HG03103 (cell line): Measurements from ENCODE around the gene PTPN3.
A peak's percentile ranks its signal among the peaks of the same experiment; 100 is the strongest.
"Not testable (repeated sequence)": the region's sequence is repeated elsewhere in the genome, so short reads cannot be mapped to it uniquely, and the experiment has no call there.

Source experiments
- ATAC-seq: cut with Tn5 transposase; IDR thresholded peaks from one replicate; pipeline ENCODE4 v1.9.1; 2021; ENCODE audit warnings: low read depth; ENCODE audit not compliant: unreplicated experiment

PTPN3 gene

DNA sequence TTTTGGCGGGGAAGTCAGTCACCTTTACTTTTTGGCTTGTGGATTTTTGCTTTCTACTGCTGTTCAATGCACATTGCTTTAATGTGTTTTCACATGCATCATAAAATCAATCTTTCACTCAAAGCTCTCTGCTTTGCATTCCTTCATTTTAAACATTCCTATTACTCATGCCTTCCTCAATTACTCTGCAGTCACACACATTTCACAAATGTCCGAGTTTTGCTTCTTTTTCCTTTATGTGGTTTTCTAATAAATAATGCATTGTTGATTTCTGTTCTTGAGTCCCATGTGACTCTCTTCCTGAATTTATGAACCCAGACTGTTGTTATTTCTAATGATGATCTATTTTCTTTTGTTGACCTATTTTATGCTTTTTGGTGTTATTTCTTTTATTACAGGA lies 95.0 kb downstream of the PTPN3 start:
- ATAC-seq: no peak

DNA sequence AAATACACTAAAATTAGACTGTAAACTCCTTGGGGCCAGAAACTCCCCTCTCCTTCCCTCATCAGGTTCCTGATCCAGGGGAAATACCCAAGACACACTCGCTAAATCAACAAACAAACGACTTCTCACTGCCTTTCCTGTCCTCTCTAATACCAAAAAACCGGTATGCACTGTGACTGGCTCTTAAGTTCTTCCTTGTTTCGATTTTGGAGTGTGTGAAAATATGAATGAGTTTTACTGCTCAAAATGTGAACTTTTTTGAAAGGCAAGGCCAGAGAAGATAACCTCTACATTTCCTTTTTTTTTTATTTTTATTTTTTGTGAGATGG lies 96.2 kb downstream of the PTPN3 start:
- no peak for ATAC-seq

DNA sequence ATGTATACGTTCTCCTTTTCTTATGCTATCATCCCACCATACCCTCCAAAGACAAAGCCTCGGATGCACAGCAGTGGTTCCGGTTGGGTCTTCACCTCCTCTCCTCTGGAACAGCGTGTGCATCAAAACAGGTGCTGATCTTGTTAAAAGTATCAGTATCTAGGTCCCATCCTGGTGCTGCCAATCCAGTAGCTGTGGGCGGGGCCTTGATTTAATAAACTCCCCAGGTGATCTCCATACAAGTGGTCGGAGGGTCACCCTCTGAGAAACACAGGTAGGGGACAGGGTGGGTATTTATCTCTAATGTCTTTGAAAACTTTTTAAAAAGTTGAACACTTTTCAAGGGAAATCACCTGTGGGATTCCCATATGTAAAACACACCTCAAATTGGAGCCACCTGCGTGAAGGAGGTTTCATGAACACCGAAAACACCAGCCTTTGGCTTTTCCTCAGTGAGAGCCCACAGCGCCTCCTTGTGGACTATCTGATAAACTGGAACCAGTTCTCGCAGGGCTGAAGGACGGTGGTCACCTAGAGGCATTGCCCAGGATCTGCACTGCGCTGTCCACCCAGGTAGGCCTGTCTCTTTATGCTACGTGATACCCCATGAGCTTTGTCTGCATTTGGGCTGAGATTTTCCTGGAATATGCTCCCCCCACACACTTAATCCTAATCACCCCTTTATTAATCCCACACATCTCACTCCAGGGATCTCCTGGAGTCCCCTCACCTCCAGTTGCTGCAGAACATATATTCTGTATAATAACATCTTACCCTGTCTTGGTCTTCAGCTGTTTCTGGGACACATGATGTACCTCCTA lies 96.7 kb downstream of the PTPN3 start:
- ATAC-seq: no peak

DNA sequence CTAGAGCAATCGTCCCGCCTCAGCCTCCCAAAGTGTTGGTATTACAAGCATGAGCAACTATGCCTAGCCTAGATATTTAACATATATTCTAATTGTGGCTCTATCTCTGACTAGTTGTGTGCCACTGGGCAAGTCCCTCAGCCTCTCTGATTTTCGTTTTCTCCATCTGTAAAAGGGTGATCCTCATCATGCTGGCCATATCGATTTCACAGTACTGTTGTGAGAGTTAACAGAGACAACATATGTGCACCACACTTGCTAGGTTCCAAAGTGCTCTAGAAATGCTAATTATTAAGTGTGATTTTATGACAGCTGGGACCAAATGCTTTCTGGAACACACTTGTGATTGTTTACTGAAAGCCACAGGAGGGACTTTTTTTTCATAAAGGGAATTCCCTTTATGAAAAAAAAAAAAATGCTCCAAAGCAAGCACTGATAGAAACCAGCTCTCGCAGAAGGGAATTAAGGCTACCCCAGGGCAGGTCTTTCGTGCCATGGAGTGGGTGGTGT lies 98.8 kb downstream of the PTPN3 start:
- peak; percentile 40 for ATAC-seq

DNA sequence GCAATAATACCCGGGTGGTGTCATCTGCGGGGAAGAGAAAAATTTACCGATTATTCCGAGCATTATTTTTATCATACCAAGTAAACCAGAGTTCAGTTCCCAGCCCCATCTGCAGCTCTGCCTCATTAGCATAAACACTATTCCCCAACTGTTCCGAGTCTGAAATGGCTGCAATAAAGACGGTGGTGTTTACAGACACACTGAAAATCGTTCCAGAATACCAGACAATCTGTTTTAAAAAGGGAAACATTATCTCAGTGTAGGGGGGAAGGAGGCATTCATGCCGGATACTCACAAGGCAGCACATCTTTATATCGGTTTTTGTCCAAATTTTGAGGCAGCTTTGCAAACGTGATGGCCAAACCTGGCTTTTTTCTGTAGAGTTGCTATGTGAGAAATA lies 106.9 kb downstream of the PTPN3 start:
- no peak for ATAC-seq

DNA sequence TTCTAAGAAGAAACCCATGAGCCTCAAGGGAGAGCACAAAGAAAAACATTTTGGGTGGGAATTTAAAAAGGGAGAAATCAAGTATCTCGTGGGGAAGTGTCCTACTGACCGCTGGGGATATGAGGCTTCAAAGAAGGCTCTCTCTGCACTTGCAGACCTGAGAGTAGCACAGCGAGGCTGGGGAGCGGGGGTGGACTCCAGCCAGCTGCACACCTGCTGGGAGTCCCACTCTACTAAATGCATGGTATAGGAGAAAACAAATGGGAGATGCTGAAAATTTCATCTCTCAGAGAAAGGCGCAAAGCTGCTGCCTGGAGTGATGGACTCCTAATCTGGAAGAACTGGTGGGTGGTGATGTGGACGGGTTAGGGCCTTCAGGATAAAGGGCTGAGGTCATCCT lies 110.3 kb downstream of the PTPN3 start:
- ATAC-seq: no peak

DNA sequence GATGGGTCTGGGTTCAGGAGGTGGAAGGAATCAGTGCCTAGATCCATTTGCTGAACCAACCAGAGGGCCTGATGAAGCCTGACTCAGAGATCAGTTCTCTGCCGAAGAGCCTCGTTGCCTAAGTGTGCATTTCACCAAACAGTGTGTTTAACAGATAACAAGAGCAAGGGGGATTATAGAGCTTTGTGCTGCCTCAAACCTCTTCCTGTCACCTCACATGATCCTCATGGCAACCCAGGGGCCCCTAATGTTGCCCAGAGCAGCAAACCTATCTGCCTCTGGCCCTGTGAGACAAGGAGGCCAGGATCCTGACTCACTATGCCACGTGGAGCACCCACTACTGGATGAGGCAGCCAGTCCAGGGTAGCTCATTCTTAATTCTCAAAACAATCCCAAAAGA lies 110.9 kb downstream of the PTPN3 start:
- no peak for ATAC-seq

DNA sequence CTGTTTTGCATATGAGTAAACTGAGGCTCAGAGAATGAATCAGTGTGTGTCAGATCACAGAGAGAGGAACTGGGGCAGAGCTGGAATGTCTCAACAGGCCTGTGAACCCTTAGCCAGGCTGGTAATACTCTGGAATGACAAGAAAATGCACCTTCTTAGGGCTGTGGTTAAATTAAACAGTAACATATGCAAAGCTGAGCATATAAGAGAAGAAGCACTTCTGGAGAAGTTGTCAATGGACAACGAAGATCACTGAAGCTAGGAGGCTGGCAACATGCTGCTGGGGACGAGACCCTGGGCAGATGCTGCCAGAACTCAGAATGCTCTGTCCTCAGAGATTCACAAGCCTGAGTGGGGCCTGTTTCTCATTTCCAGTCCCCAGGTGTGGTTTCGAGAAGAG lies 112.6 kb downstream of the PTPN3 start:
- ATAC-seq: no peak

DNA sequence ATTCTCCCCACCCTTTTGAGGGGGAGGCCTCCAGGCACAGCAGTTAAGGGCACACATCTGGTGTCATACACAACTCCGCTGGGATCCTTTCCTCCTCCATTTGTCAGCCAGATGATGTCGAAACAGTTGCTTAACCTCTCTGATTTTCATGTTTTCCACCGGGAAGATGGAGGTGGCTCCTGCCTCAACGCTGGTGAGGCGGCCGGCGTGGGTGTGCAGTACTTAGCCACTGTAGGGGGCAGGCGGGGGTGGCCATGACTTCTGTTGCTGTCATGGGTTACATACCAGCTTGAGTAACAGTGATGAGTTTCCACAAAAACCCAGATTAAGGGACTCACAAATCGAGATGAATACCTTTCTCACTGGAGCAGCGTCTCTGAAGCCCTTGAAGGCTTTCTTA lies 114.2 kb downstream of the PTPN3 start:
- ATAC-seq: no peak

DNA sequence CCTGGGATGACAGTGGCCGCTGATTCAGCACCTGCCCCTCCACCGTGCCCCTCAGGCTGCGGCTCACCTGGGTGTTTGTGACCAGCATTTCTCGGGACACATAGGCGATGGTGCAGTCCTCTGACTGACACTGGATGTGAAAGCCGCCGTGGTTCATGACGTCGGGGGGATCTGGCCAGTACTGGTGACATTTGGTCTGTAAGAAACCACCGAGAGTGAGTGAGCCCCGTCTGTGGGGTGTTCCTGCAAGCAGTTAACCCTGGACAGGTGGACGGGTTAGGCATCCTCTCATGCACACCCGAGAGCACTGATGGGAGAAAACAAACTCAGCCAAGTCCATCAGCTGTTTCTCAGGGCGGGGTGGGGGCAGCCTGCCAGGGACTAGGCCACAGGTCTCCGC lies 114.8 kb downstream of the PTPN3 start:
- no peak for ATAC-seq

DNA sequence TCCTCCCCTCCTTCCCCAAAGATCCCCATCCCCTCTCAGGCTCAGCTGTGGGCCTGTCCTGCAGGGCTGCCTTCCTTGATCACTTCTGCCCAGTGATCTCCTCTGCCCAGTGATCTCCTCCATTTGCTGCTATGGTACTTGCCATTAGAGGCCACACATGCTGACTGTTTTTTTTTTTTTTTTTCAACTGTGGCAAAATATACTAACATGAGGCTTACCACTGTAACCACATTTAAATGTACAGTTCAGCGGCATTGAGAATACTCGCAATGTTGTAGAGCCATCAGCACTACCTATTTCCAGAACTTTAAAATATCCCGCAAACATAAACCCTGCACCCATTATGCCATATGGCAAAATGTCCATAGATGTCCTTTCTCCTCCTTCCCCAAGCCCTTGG lies 115.5 kb downstream of the PTPN3 start:
- no peak for ATAC-seq

DNA sequence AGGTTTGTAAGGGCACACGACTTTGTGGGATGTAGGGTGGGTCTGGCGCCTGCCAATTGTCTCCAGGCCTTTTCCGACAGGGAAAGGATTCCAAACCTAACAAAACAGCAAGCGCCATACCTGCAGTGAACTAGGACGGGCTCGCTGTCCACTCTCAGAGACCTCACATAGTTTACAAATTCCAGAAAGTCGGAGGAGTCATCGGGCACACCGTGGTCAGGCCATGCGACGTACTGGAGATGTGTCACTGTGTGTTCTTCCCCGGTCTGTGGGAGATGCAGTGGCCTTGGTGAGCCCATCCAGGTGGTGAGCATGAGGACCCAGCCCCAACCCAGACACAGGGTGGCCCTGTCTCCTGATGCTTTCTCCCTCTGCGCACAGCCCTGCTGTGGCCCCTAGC lies 115.9 kb downstream of the PTPN3 start:
- ATAC-seq: no peak

DNA sequence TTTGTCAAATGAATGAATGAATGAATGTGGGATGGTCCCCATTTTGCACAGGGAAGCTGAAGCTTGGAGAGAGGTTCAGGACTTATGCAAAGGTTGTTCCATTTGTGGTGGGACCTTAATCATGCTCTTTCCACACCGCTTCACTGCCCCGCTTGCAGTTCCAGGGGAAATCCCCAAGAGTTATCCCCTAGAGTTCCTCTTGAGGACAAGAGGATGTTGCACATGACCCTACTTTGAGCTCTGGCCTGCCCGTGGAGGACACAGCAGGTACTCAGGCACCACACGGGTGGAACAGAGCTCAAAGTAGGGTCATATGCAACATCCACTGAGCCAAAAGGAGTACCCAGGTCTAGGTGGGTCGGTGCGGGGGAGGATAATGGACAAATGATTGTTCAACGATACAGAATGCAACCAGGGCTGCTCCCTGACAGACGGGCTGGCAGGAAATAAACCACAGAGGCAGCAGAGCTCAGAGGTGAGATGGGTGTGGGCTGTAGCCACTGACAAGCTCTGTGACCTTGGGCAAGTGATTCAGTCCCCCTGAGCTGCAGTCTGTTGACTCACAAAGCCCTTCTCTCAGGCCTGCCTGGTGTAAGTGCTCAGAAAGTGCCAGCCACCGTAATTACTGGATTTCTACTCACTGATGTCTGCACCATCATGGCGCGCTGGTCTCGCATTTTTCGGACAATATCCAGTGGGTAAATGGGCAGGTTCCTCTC lies 116.9 kb downstream of the PTPN3 start:
- peak; percentile 44 for ATAC-seq

DNA sequence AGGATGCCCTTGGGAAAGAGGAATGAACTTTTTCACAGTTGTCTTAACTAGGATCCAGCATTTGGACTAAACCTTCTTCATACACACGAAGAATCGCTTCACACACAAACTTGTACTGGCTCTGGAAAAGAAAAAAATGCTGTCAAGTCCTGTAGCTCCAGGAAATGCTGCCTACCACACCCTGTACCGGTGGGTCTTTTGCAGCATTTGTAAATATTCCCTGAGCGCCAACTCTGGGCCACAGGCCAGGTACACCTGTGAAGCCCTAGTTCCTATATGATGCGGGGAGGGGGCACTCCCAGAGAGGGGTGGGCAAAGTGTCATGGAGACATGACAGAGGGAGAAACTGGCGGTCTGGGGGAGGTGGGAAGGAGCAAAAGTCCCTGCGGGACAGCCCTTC lies 118.6 kb downstream of the PTPN3 start:
- ATAC-seq: no peak

DNA sequence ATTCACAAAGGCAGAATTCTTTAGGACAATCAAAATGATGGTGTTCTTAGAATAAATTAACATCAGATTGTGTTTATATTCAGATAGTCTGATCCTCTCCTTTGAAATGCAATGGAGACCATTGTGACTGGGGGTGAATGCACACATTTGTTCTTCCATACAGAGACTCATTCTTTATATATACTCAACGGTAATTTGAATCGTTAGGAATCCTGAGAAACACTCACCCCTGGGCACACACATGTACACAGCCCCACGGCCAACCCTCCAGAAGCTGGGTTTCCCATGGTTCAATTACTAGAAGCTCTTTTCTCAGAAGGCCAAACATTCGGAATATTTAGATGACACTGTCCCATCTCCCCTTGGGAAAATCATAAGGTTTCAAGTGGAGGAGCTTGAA lies 119.8 kb downstream of the PTPN3 start:
- ATAC-seq: no peak

DNA sequence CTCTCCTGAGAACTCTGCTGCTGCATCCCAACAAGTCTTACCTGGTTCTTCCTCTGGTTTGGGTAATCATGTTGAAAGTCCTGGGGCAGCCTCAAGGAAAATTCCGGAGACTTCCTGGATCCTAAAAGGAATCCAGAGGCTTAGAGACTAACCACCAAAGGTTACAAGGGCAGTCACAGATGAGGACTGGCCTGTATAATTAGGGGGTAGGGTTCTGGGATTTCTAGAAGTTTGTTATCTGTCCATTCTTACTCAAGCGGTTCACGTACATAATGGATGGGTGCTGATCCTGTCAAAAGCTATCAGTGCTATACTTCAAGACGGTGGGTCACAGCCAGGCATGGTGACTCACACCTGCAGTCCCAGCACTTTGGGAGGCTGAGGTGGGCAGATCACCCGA lies 125.9 kb downstream of the PTPN3 start:
- ATAC-seq: no peak

DNA sequence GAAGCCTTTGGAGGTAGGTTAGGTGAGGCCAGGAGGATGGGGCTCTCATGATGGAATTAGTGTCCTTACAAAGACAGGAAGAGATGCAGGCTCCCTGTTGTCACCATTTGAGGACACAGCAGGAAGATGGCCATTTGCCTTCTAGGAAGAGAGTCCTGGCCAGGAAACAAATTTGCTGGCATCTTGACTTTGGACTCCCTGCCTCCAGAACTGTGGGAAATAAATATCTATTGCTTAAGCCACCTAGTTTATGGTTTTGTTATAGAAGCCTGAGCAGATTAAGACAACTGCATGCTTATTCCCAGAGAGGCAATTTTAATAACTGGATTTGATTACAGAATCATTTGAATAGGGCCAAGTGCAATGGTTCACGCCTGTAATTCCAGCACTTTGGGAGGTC lies 126.7 kb downstream of the PTPN3 start:
- no peak for ATAC-seq

DNA sequence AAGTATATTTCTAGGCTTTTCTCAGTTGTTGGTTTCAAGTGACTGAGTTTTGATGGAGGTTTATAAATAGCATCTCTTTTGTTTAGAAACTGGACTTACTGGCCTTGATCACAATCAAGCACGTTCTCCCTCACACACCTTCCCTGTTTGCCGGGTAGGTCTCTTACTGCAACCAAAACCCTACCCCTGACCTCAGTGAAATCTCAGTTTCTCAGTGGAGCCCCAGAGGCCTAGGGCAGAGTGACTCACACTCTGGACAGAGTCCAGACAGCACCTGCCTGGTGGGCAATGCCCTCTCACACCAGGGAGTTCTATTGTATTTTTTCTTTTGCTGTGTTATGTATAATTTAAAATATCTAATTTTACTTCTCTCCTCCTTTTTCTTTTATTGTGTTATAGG lies 128.8 kb downstream of the PTPN3 start:
- ATAC-seq: peak; percentile 87

DNA sequence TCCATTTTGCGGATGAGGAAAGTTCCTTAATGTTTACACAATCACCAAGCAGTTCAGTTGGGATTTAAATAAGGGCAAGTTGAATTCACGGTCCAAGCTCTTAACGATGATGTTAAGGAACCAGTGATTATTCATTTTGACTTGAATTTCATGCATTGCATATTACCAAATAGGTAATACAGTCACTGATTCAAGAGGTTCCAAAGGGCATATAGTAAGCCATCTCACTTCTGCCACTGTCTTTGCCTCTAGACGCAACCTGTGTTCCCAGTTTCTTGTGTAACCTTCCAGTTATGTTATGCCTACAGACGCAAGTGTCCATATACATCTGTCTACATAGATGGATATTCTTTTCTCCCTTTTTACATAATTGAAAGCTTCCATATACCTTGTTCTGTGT lies 137.3 kb downstream of the PTPN3 start:
- ATAC-seq: no peak

DNA sequence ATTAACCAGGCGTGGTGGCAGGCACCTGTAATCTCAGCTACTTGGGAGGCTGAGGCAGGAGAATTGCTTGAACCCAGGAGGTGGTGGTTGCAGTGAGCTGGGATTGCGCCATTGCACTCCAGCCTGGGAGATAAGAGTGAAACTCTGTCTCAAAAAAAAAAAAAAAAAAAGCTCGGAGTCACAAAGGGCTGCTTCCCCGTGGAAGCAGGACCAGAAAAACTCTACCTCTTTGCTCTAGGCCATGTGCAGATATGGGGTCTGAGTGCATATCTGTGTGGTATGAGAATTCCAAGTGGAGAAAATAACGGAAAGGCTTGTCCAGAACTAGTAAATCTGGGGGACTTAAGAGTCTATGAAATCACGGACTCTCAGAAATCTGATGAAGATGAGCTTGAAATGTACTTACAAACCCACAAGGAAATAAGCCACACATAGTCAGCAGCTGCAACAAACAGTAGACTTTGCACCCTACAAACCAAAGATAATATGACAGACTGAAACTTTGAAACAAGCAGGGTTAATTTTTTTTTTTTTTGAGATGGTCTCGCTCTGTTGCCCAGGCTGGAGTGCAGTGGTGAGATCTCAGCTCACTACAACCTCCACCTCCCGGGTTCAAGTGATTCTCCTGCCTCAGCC lies 139.0 kb downstream of the PTPN3 start:
- ATAC-seq: not testable (repeated sequence)

DNA sequence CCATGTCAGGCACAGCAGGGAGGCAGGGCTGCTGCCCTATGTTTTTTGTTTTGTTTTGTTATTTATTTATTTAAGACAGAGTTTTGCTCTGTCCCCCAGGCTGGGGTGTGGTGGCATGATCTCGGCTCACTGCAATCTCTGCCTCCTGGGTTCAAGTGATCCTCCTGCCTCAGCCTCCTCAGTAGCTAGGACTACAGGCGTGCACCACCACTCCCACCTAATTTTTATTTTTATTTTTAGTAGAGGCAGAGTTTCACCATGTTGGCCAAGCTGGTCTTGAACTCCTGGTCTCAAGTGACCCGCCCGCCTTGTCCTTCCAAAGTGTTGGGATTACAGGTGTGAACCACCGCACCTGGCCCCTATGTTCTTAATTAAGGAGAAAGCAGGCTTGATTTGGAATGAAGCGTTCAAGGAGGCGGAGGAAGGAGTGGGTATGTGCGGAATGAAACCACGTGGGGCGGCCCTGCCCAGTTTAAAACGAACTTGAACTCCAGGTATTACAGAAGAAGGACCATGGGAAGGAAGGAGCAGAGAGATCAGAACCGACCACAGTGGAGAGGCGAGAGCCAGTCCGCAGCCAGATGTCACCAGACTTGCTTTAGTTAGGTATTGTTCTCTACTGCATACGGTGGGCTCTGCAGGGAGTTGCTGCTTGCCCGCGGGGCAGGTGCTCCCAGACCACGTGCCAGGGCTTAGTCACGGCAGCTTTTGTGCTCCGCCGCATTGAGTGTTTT lies 142.4 kb downstream of the PTPN3 start:
- no peak for ATAC-seq
